Erythroblast (primary cell): Measurements from ENCODE around the gene TCERG1L.

Source experiments
- GATA1 ChIP-seq: IDR thresholded peaks from 2 replicates; pipeline ENCODE4 v1.6.1; 2011; ENCODE audit warnings: low read depth, mild to moderate bottlenecking, control low read depth, low read length, moderate library complexity
- POLR2A ChIP-seq: IDR thresholded peaks from 2 replicates; pipeline ENCODE4 v1.6.1; 2011; ENCODE audit warnings: mild to moderate bottlenecking, low read length

DNA sequence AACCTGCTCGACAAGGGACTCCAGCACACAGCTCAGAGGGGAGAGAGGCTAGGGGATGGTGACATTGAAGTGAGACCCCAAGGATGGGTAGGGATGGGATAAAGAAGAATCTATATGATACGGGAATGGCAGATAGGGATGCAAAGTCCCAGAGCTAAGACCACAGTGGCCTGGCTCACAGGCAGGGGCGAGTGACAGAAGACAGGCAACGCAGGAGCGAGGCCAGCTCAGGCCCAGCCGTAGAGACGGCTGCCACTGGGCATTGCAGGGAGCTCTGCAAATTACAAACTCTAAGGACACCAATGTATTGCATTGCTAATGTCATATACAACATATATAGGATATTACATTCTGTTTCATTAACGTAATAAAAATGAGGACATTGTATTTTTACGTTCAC is 131.4 kb downstream of the TCERG1L start:
- TF ChIP-seq POLR2A (no peak), GATA1 (no peak)
